Stimulated activated CD4-positive, alpha-beta T cell treated with anti-CD3 and anti-CD28 coated beads, Interleukin-12 subunit alpha, Interleukin-12 subunit beta, amount 100 ng/mL, for 4 hours (primary cell): ENCODE results near the gene LRP1-AS.

Experiments used
- DNase-seq: peaks from one replicate; pipeline ENCODE4 v3.0.0-alpha.2; 2020

LRP1-AS gene

GRCh38 chr12:57095440-57095839, 52.0 kb downstream of the LRP1-AS start:
- DNase-seq = no peak
